OCI-LY1 (cell line): ENCODE results near the gene PSENEN.

Source experiments
- EZH2 ChIP-seq: fragments of 200-600 bp; sonication (generic), shearing (Covaris generic); IDR thresholded peaks from 2 replicates; pipeline ENCODE4 v1.8.0; 2017; ENCODE audit warnings: borderline replicate concordance, mixed run types, mild to moderate bottlenecking, antibody characterized with exemption, low read length, moderate library complexity, mixed read lengths
- TF ChIP-seq, protein P1 (sequence below): fragments of 200-600 bp; sonication (generic), shearing (Covaris generic); IDR thresholded peaks from 2 replicates; pipeline ENCODE4 v1.5.1; 2017; ENCODE audit warnings: mild to moderate bottlenecking, antibody characterized with exemption, low read length, moderate library complexity, mixed read lengths

DNA sequence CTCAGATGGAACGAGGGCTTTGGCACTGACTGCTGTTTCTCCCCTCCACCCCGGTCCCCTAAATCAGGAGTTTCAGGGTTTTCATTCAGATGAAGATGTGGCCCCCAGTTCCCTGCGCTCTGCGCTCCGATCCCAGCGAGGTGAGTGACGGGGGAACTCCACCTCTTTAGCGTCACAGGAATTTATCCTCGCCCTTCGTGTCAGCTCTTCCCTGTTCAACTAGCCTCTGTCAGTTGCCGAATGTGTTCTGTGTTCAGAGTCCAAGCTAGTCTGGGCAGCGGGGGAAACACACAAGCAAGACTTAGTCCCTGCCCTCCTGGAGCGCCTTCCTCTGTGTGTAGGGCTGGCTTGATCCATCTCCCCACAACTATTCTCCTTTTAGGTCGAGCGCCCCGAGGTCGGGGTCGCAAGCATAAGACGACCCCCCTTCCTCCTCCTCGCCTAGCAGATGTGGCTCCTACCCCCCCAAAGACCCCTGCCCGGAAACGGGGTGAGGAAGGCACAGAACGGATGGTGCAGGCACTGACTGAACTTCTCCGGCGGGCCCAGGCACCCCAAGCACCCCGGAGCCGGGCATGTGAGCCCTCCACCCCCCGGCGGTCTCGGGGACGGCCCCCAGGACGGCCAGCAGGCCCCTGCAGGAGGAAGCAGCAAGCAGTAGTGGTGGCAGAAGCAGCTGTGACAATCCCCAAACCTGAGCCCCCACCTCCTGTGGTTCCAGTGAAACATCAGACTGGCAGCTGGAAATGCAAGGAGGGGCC is 25.9 kb upstream of the PSENEN start:
- TF ChIP-seq EZH2: no peak
- TF ChIP-seq, protein P1, sequence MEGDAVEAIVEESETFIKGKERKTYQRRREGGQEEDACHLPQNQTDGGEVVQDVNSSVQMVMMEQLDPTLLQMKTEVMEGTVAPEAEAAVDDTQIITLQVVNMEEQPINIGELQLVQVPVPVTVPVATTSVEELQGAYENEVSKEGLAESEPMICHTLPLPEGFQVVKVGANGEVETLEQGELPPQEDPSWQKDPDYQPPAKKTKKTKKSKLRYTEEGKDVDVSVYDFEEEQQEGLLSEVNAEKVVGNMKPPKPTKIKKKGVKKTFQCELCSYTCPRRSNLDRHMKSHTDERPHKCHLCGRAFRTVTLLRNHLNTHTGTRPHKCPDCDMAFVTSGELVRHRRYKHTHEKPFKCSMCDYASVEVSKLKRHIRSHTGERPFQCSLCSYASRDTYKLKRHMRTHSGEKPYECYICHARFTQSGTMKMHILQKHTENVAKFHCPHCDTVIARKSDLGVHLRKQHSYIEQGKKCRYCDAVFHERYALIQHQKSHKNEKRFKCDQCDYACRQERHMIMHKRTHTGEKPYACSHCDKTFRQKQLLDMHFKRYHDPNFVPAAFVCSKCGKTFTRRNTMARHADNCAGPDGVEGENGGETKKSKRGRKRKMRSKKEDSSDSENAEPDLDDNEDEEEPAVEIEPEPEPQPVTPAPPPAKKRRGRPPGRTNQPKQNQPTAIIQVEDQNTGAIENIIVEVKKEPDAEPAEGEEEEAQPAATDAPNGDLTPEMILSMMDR: no peak
